ENCODE results near the gene STX3. TPM values are rescaled to one million over a fixed set of nuclear protein-coding genes. Genes with fewer than 3 reads are reported as not detected.

The STX3 gene
- total and polyA plus RNA-seq, 2 of the 13 experiments (the other 11 are each of a cell fraction or from before 2014, with no cell fraction given), result 16.5 to 24.0 TPM

DNA sequence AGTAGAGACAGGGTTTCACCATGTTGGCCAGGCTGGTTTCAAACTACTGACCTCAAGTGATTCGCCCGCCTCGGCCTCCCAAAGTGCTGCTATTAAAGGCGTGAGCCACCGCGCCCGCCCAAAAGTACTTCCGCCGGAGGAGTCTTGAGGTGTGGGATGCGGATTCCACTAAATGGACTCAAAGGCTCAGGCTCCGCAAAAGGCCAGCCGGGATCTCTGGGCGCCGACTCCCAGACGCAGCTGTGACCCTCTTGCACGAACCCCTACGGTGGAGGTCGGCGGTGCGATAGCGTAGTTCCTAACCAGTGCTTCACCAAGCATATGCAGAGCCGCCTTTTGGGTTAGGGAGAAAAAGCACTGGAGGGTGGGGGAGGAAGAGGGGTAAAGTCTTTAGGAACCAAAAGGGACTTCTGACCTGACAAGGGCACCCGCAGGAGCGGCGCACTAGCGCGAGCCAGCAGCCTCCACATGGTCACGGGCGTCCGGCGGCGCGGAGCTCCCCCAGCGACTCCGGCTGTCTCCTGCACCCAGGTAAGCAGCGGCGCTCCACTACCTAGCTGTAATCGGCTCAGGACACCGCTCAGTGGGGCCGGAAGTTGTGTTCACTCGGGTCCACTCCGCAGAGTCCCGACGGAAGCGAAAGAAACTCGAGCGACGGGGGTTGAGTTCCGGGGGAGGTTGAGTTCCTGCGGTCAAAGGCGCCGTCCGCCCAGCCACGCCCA lies 55.2 kb downstream of the STX3 start, which contains the start of gene MRPL16 (continued):
- TF ChIP-seq, protein P1, sequence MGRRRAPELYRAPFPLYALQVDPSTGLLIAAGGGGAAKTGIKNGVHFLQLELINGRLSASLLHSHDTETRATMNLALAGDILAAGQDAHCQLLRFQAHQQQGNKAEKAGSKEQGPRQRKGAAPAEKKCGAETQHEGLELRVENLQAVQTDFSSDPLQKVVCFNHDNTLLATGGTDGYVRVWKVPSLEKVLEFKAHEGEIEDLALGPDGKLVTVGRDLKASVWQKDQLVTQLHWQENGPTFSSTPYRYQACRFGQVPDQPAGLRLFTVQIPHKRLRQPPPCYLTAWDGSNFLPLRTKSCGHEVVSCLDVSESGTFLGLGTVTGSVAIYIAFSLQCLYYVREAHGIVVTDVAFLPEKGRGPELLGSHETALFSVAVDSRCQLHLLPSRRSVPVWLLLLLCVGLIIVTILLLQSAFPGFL (CRISPR knock-in tag; IDR thresholded peaks at IDR 0.05), result no peak
- TF ChIP-seq MED1 (CRISPR knock-in tag; IDR thresholded peaks at IDR 0.05) (peak; percentile 48; the same call in 1 of the 2 replicates), ZNF326 (CRISPR knock-in tag; IDR thresholded peaks at IDR 0.05; ENCODE audit: borderline replicate concordance) (no peak), TEAD3 (CRISPR knock-in tag; optimal IDR thresholded peaks at IDR 0.05; ENCODE audit: borderline replicate concordance) (peak; percentile 66), PPARG (CRISPR knock-in tag; conservative IDR thresholded peaks at IDR 0.05) (no peak; the same call in 1 of the 2 replicates), KLF13 (CRISPR knock-in tag; IDR thresholded peaks at IDR 0.05) (0 out of 2 replicates have a peak, but pooled peaks have one; percentile 16), ZFAT (CRISPR knock-in tag; conservative IDR thresholded peaks at IDR 0.05) (no peak), ZNF430 (CRISPR knock-in tag; IDR thresholded peaks at IDR 0.05) (peak; percentile 72; the same call in 1 of the 2 replicates), TRIM24 (CRISPR knock-in tag; IDR thresholded peaks at IDR 0.05) (no peak), ZNF30 (CRISPR knock-in tag; IDR thresholded peaks at IDR 0.05) (no peak), HOXA9 (CRISPR knock-in tag; IDR thresholded peaks at IDR 0.05; ENCODE audit: borderline replicate concordance) (no peak), NFKBIZ (CRISPR knock-in tag; IDR thresholded peaks at IDR 0.05) (peak; percentile 64), ERF (CRISPR knock-in tag; IDR thresholded peaks at IDR 0.05) (peak; percentile 70; the same call in 1 of the 2 replicates), GFI1 (CRISPR knock-in tag; IDR thresholded peaks at IDR 0.05; ENCODE audit: borderline replicate concordance) (peak; percentile 72), KDM1A (CRISPR knock-in tag; IDR thresholded peaks at IDR 0.05) (no peak), SAP130 (CRISPR knock-in tag; IDR thresholded peaks at IDR 0.05; ENCODE audit: low read depth) (peak; percentile 86), ZNF746 (CRISPR knock-in tag; IDR thresholded peaks at IDR 0.05) (peak; percentile 62; the same call in 1 of the 2 replicates)
- TF ChIP-seq, protein P2, sequence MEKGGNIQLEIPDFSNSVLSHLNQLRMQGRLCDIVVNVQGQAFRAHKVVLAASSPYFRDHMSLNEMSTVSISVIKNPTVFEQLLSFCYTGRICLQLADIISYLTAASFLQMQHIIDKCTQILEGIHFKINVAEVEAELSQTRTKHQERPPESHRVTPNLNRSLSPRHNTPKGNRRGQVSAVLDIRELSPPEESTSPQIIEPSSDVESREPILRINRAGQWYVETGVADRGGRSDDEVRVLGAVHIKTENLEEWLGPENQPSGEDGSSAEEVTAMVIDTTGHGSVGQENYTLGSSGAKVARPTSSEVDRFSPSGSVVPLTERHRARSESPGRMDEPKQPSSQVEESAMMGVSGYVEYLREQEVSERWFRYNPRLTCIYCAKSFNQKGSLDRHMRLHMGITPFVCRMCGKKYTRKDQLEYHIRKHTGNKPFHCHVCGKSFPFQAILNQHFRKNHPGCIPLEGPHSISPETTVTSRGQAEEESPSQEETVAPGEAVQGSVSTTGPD (CRISPR knock-in tag; IDR thresholded peaks at IDR 0.05), result no peak
- TF ChIP-seq, protein P3, sequence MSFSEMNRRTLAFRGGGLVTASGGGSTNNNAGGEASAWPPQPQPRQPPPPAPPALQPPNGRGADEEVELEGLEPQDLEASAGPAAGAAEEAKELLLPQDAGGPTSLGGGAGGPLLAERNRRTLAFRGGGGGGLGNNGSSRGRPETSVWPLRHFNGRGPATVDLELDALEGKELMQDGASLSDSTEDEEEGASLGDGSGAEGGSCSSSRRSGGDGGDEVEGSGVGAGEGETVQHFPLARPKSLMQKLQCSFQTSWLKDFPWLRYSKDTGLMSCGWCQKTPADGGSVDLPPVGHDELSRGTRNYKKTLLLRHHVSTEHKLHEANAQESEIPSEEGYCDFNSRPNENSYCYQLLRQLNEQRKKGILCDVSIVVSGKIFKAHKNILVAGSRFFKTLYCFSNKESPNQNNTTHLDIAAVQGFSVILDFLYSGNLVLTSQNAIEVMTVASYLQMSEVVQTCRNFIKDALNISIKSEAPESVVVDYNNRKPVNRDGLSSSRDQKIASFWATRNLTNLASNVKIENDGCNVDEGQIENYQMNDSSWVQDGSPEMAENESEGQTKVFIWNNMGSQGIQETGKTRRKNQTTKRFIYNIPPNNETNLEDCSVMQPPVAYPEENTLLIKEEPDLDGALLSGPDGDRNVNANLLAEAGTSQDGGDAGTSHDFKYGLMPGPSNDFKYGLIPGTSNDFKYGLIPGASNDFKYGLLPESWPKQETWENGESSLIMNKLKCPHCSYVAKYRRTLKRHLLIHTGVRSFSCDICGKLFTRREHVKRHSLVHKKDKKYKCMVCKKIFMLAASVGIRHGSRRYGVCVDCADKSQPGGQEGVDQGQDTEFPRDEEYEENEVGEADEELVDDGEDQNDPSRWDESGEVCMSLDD (CRISPR knock-in tag; IDR thresholded peaks at IDR 0.05; ENCODE audit: borderline replicate concordance), result no peak
- TF ChIP-seq, protein P4, sequence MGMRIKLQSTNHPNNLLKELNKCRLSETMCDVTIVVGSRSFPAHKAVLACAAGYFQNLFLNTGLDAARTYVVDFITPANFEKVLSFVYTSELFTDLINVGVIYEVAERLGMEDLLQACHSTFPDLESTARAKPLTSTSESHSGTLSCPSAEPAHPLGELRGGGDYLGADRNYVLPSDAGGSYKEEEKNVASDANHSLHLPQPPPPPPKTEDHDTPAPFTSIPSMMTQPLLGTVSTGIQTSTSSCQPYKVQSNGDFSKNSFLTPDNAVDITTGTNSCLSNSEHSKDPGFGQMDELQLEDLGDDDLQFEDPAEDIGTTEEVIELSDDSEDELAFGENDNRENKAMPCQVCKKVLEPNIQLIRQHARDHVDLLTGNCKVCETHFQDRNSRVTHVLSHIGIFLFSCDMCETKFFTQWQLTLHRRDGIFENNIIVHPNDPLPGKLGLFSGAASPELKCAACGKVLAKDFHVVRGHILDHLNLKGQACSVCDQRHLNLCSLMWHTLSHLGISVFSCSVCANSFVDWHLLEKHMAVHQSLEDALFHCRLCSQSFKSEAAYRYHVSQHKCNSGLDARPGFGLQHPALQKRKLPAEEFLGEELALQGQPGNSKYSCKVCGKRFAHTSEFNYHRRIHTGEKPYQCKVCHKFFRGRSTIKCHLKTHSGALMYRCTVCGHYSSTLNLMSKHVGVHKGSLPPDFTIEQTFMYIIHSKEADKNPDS (CRISPR knock-in tag; IDR thresholded peaks at IDR 0.05), result no peak
- TF ChIP-seq, protein P5, sequence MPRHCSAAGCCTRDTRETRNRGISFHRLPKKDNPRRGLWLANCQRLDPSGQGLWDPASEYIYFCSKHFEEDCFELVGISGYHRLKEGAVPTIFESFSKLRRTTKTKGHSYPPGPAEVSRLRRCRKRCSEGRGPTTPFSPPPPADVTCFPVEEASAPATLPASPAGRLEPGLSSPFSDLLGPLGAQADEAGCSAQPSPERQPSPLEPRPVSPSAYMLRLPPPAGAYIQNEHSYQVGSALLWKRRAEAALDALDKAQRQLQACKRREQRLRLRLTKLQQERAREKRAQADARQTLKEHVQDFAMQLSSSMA (CRISPR knock-in tag; IDR thresholded peaks at IDR 0.05), result 0 out of 2 replicates have a peak, but pooled peaks have one; percentile 26
- TF ChIP-seq, protein P6, sequence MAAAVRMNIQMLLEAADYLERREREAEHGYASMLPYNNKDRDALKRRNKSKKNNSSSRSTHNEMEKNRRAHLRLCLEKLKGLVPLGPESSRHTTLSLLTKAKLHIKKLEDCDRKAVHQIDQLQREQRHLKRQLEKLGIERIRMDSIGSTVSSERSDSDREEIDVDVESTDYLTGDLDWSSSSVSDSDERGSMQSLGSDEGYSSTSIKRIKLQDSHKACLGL (CRISPR knock-in tag; IDR thresholded peaks at IDR 0.05), result peak; percentile 54; the same call in 1 of the 2 replicates
